OCI-LY1 (cell line): ENCODE measurements around the gene SIRT2.

Source experiments
- EZH2 ChIP-seq: fragments of 200-600 bp; sonication (generic), shearing (Covaris generic); IDR thresholded peaks from 2 replicates; pipeline ENCODE4 v1.8.0; 2017; ENCODE audit warnings: borderline replicate concordance, mixed run types, mild to moderate bottlenecking, antibody characterized with exemption, low read length, moderate library complexity, mixed read lengths
- TF ChIP-seq, protein P1 (sequence below): fragments of 200-600 bp; sonication (generic), shearing (Covaris generic); IDR thresholded peaks from 2 replicates; pipeline ENCODE4 v1.5.1; 2017; ENCODE audit warnings: mild to moderate bottlenecking, antibody characterized with exemption, low read length, moderate library complexity, mixed read lengths

DNA sequence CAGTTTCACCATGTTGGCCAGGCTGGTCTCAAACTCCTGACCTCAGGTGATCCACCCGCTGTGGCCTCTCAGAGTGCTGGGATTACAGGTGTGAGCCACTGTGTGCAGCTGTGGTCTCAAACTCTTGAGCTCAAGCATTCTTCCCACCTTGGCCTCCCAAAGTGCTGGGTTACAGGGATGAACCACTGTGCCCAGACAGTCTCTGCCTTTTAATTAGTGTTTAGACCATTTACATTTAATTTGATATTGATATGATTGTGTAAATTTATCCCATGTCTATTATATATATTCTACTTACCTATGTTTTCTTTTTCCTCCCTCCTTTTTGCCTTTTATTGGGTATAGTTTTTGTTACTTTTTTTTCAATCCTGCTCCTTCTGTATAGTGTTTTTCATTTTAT is 2.3 kb upstream of the SIRT2 start:
- TF ChIP-seq, protein P1, sequence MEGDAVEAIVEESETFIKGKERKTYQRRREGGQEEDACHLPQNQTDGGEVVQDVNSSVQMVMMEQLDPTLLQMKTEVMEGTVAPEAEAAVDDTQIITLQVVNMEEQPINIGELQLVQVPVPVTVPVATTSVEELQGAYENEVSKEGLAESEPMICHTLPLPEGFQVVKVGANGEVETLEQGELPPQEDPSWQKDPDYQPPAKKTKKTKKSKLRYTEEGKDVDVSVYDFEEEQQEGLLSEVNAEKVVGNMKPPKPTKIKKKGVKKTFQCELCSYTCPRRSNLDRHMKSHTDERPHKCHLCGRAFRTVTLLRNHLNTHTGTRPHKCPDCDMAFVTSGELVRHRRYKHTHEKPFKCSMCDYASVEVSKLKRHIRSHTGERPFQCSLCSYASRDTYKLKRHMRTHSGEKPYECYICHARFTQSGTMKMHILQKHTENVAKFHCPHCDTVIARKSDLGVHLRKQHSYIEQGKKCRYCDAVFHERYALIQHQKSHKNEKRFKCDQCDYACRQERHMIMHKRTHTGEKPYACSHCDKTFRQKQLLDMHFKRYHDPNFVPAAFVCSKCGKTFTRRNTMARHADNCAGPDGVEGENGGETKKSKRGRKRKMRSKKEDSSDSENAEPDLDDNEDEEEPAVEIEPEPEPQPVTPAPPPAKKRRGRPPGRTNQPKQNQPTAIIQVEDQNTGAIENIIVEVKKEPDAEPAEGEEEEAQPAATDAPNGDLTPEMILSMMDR, result no peak
- no peak for TF ChIP-seq EZH2
